DMS53 treated with DMSO at 0.1 percent for 48 hours (cell line): ENCODE data around the gene PRTFDC1.
"Not testable (repeated sequence)": the region's sequence is repeated elsewhere in the genome, so short reads cannot be mapped to it uniquely, and the experiment has no call there.

Experiments used
- DNase-seq: peaks from one replicate; lab custom pipeline; 2025; ENCODE audit not compliant: unreplicated experiment; lab: John Stamatoyannopoulos, UW

The PRTFDC1 gene

GRCh38 chr10:24966962-24967481 is 14.6 kb upstream of the PRTFDC1 start:
- DNase-seq, result no peak

- DNase-seq, result no peak
Measured at GRCh38 chr10:24965051-24965450, 12.6 kb upstream of the PRTFDC1 start.

GRCh38 chr10:24963521-24964041 is 11.2 kb upstream of the PRTFDC1 start:
- DNase-seq, result no peak

- peak; percentile 39 for DNase-seq
Measured at GRCh38 chr10:24962995-24963394, 10.6 kb upstream of the PRTFDC1 start.

DNA sequence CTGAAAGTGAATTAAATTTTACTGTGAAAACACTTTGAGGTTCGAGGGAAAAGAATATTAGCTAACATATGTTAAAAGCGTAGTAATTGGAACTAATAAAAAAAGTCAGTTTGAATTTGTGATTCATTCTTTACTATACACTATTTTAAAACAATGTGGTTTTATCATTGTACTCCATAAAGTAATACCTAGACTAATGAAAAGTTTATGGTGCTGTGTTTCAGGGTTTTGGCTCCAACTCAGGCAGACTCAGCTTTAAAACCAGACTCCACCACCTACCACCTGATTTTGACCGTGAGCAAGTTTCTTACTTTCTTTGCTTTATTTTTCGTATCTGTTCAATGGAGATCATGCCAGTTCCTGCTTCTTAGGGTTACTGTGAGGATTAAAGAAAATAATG is 9.2 kb upstream of the PRTFDC1 start:
- DNase-seq, result no peak

- DNase-seq, result no peak
Measured at GRCh38 chr10:24959382-24959730, 7.0 kb upstream of the PRTFDC1 start.

DNA sequence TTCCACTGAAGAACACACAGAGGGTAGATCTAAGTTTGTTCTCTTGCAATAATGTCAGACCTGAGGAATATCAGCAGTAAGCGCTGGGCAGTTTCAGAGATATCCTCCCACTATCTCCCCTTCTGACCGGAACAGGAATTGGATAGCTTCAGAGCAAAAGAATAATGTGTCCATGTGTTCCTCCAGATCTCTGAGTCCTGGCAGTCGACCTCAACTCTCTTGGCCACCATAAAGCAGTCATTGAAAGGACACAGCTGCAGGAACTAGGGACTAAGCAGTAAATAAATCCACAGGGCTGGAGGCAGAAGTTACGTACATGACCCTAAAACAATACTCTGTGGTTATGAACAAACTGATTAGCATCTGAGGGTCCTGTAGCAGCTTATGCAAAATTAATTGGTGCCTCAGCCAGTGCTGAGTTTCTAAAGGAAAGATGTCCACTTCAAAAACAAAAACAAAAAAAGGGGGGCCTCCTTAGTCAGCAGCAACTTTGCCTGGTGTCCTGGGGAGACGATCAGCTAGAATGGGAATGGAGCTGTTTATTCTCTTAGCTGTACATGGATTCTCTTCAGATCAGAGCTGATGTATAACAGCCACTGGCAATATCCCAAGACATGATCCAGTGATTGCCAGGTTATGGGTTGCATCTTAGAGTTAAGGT is 6.4 kb upstream of the PRTFDC1 start:
- no peak for DNase-seq

- DNase-seq, result no peak
Measured at GRCh38 chr10:24958091-24958720, 5.8 kb upstream of the PRTFDC1 start.

- not testable (repeated sequence) for DNase-seq
Measured at GRCh38 chr10:24957624-24958051, 5.2 kb upstream of the PRTFDC1 start.

- DNase-seq, result no peak
Measured at GRCh38 chr10:24953675-24954074, 1.3 kb upstream of the PRTFDC1 start.

DNA sequence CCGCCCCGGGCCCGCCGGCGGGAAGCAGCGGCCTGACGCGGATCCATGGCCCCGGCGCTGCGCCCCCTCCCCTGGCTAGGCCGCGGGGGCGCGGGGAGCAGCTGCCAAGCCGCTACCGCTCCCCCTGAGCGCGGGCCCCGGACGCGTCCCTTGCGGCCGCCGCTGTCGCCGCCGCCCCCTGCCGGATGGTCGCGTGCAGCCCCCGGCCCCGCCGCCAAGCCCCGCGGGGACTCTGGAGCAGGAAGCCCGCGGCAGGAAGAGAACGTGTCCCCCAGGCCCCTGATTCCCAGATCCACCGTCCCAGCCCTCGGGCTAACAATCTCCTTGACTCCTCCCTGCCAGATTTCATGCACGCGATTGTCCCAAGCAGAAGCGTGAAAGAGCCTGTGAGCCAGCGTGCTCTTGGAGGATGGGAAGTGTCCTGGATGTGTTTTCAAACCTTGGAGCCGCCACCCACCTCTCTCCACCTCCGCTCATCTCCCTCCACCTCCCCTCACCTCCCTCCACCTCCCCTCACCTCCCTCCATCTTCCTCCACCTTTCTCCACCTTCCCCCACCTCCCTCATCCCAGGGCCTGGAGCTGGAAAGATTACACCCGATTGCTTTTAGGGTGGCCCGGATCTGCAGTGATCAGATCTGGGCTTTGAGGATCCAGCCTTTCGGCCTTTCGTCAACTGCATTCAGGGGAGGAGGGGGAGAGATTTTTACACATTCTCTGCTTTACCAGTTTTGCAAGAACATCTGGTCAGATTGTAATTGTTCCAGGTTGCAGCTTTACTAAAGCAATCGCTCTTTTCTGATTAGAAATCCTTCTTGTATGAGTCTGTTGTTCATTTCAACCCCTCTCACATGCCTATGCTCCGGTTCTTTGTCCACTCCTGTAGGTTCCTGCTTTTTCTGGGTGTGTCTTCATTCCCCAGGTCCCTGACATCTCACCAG is 570 bp upstream of the PRTFDC1 start:
- DNase-seq, result peak; percentile 16

GRCh38 chr10:24951201-24952142 is 934 bp downstream of the PRTFDC1 start:
- no peak for DNase-seq

DNA sequence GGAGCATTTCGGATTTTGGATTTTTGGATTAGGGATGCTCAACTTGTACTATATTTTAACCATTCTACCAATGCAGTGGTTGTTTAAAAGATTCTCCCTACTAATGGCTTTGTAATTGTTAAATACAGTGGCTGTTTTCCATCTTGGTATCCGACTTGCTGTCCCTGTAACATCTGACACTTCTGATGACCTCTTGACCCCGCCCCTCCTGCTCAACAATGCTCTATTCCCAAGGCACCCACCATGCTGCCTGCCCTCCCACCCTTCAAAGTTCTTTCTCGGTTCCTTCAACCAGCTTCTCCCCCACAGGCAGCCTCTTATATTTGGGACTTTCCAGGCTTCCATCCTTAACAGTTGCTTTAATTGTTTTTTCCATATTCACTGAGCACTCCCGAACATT is 2.0 kb downstream of the PRTFDC1 start:
- no peak for DNase-seq

GRCh38 chr10:24949616-24950015 is 2.8 kb downstream of the PRTFDC1 start:
- DNase-seq, result no peak

GRCh38 chr10:24947304-24948097 is 4.9 kb downstream of the PRTFDC1 start:
- DNase-seq, result no peak

- peak; percentile 60 for DNase-seq
Measured at GRCh38 chr10:24944512-24945255, 7.7 kb downstream of the PRTFDC1 start.

DNA sequence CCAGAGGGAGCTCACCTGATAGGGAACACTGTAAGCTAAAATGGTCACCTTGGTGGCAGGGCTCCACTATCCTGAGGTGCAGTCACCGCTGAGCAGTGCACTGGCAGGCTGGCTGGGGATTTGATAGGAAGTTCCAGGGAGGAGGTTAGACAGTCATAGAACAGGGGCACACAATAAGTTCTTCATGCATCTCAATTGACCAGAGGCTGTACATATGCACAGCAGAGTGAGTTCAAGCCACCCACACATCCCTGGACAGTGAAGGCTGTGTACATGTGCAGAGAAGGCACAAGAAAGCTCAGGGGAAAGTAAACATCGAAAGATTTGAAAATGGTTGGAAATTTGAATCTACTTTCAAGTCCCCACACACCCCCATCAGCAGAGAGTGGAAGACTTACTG is 13.9 kb downstream of the PRTFDC1 start:
- DNase-seq, result no peak

DNA sequence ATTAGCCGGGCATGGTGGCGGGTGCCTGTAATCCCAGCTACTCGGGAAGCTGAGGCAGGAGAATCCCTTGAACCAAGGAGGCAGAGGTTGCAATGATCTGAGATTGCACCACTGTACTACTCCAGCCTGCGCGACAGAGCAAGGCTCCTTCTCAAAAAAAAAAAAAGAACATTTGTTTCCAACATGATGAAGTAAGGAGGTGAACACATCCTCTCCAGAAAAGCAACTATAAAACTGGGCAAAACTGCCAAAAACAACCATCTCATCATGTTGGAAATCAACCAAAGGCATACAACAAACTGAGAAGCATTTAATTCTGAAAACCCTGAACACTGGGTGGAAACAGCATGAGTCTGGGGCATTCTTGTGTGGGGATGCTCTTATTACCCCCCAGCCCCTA is 14.3 kb downstream of the PRTFDC1 start:
- no peak for DNase-seq
